22Rv1 (cell line): ENCODE results near the gene NADK.
A peak's percentile ranks its signal among the peaks of the same experiment; 100 is the strongest.
"Not testable (repeated sequence)": the region's sequence is repeated elsewhere in the genome, so short reads cannot be mapped to it uniquely, and the experiment has no call there.

ENCODE experiments used
- H3K27ac ChIP-seq: fragments of 450-650 bp; 2 replicates; pipeline ENCODE4 v1.5.1; 2017
- CTCF ChIP-seq: fragments of 450-650 bp; IDR thresholded peaks from 2 replicates; pipeline ENCODE4 v1.5.1; 2017; ENCODE audit warnings: mild to moderate bottlenecking
- ZFX ChIP-seq: fragments of 450-650 bp; IDR thresholded peaks from 2 replicates; pipeline ENCODE4 v1.6.1; 2017; ENCODE audit warnings: antibody characterized with exemption, borderline replicate concordance

Gene NADK

DNA sequence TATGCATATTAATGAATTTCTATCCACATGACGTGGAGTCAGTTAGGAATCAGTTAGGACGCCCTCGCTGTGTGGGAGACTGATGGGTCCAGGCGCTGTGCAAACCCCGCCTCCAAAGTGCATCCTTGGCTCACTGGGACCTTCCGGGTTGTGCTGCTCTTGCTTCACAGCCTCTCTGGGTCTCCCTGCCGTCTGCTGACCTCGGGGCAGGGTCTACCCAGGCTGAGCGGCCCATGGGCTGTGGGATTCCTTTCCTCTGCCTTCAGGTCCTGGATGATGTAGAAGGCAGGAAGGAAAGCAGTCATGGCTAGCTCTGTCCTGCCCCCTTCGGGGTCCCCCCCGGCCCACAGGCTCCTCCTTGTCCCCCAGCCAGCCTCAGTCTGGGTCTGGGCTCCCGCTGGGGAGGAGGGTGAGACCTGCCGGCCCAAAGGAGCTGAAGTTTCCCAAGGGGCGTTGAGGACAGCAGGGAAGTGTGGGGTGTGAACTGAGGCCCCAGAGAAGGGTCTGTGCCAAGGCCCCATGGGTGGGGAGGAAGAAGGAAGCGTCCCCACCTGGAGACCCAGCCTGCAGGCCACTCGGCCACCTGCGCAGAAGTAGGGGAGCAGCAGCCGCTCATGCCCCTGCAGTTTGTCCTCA lies 29.5 kb downstream of the NADK start:
- TF ChIP-seq CTCF: no peak
- no peak for TF ChIP-seq ZFX
- no peak overlapping the region for H3K27ac ChIP-seq

- H3K27ac ChIP-seq: peak overlapping the region; percentile 43; the same call in 1 of the 2 replicates
Measured at GRCh38 chr1:1746566-1746909, 31.7 kb downstream of the NADK start.

- peak overlapping the region; percentile 43; the same call in 1 of the 2 replicates for H3K27ac ChIP-seq
Measured at GRCh38 chr1:1745651-1746565, 32.4 kb downstream of the NADK start.

- not testable (repeated sequence) for H3K27ac ChIP-seq
Measured at GRCh38 chr1:1742529-1742928, 35.7 kb downstream of the NADK start.

DNA sequence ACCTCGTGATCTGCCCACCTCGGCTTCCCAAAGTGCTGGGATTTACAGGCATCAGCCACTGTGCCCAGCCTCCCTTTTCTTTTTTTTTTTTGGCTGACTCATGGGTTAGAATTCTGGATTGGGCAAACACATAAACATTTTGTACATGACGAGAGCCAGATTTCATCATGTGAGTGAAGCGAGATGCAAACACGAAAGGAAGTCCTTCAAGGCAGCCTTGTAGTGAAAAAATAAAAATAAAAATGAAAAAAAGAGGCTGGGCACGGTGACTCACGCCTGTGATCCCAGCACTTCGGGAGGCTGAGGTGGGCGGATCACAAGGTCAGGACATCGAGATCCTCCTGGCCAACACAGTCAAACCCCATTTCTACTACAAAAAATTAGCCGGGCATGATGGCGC lies 37.3 kb downstream of the NADK start:
- not testable (repeated sequence) for H3K27ac ChIP-seq

GRCh38 chr1:1738799-1739337 lies 39.4 kb downstream of the NADK start:
- not testable (repeated sequence) for H3K27ac ChIP-seq

- H3K27ac ChIP-seq: not testable (repeated sequence)
Measured at GRCh38 chr1:1737675-1738590, 40.3 kb downstream of the NADK start.

- no peak overlapping the region for H3K27ac ChIP-seq
- TF ChIP-seq CTCF: no peak
- no peak for TF ChIP-seq ZFX
Measured at GRCh38 chr1:1732381-1732780, 45.9 kb downstream of the NADK start.

- H3K27ac ChIP-seq: no peak overlapping the region
- TF ChIP-seq ZFX: no peak
- no peak for TF ChIP-seq CTCF
Measured at GRCh38 chr1:1730870-1731269, 47.4 kb downstream of the NADK start.

DNA sequence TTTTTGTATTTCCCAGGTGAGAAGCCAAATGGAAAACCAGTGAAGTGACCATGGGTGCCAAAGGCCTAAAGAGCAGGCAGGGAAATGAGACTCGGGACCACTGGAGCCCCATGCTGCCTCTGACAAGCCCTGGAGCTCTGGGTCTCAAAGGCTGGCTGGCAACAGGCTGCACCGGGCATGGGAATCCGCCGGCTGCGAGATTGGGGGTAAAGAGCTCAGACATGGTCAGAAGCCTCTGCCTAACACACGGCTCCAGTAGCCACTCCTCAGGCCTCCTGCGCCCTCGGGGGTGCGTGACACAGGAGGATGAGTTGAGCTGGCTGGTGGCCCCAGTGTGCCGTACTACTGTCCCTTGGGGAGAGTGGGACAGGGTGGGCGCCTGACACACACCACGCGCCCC lies 48.0 kb downstream of the NADK start:
- not testable (repeated sequence) for H3K27ac ChIP-seq

DNA sequence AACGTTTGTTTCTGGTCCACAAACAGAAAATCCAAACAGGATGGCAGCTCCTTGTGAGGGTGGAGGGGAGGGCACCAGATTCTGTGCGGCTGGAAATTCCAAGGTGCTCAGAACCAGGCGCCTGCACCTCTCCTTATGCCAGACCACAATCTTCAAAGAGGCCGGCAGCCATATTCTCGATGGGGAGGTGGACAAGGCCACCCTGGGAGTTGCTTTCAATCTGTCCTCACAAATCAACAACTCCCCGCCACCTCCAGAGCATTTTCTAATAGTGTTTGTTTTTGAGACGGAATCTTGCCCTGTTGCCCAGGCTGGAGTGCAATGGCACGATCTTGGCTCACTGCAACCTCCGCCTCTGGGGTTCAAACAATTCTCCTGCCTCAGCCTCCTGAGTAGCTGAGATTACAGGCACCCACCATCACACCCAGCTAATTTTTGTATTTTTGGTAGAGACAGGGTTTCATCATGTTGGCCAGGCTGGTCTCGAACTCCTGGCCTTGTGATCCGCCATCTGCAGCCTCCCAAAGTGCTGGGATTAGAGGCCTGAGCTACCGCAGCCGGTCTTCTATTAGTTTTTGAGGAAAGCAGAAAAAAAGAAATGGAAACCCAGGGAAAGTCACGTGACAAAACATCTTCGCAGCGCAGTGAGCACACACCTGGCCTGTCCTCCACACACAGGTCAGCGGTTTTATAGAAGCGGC lies 49.0 kb downstream of the NADK start:
- not testable (repeated sequence) for H3K27ac ChIP-seq

DNA sequence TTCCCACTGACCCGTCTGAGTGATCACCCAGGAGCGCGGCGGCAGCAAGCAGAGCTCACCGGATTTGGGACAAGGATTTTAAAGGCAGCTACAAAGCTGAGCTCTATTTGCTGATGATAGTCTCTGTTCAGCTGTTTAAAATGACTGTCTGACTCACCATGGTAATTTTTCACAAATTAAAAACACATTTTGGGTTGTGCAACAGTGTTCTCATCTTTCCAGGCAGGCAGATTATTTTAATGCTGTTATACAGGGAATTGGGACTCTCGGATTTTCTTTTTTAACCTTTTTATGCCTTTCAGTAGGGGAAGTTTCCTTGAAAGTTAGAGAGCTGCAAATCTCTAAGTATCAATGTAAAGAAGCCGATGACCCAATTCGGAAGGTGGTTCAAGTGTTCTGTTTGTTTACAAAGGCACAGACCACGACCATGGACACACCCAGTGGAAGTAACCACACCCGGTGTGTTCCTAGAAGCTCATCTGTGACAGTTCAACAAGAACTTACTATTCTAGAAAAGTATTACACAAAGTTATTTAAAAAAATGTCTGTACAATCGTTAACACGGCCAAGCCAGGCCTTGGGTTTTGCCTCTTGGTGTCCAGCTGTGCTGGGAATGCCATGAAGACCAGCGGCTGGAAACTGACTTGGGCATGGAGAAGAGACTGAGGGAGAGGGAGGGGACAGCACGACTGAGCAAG lies 49.8 kb downstream of the NADK start:
- not testable (repeated sequence) for H3K27ac ChIP-seq

DNA sequence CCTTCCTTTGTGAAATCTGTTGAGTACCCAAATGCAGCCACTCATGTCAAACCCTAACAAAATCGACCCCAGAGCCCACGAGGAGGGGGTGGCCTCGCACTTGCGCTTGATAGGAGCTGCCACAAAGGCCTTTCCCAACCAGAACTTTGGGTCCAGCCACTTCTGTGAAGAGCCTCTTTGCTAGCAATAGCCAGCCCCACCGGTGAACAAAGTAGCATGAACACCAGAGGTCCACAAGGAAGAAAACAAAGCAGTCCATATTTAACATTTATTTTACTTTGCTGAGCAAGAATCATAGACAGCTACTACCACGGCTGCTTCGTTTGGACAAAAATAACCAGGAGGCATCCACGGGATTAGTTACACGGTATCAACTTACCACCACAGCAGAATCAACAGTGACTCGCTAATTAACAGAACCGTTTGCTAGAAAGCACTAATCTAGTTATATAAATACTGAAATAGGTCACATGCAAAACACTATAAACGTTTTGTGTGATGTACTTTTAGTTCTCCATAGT lies 51.1 kb downstream of the NADK start:
- H3K27ac ChIP-seq: not testable (repeated sequence)

DNA sequence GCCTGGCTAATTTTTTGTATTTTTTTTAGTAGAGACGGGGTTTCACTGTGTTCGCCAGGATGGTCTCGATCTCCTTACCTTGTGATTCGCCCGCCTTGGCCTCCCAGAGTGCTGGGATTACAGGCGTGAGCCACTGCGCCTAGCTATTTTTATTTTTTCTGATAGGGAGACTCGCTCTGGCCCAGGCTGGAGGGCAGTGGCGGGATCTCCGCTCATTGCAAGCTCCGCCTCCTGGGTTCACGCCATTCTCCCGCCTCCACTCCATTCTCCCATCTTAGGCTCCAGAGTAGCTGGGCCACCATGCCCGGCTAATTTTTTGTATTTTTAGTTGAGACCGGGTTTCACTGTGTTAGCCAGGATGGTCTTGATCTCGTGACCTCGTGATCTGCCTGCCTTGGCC lies 52.2 kb downstream of the NADK start:
- not testable (repeated sequence) for H3K27ac ChIP-seq
